HG02884 (cell line): Measurements from ENCODE around the gene SACM1L.

Experiments used
- ATAC-seq: cut with Tn5 transposase; IDR thresholded peaks from one replicate; pipeline ENCODE4 v1.9.1; 2021; ENCODE audit warnings: mild to moderate bottlenecking, moderate library complexity; ENCODE audit not compliant: unreplicated experiment

SACM1L gene, protein sequence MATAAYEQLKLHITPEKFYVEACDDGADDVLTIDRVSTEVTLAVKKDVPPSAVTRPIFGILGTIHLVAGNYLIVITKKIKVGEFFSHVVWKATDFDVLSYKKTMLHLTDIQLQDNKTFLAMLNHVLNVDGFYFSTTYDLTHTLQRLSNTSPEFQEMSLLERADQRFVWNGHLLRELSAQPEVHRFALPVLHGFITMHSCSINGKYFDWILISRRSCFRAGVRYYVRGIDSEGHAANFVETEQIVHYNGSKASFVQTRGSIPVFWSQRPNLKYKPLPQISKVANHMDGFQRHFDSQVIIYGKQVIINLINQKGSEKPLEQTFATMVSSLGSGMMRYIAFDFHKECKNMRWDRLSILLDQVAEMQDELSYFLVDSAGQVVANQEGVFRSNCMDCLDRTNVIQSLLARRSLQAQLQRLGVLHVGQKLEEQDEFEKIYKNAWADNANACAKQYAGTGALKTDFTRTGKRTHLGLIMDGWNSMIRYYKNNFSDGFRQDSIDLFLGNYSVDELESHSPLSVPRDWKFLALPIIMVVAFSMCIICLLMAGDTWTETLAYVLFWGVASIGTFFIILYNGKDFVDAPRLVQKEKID

DNA sequence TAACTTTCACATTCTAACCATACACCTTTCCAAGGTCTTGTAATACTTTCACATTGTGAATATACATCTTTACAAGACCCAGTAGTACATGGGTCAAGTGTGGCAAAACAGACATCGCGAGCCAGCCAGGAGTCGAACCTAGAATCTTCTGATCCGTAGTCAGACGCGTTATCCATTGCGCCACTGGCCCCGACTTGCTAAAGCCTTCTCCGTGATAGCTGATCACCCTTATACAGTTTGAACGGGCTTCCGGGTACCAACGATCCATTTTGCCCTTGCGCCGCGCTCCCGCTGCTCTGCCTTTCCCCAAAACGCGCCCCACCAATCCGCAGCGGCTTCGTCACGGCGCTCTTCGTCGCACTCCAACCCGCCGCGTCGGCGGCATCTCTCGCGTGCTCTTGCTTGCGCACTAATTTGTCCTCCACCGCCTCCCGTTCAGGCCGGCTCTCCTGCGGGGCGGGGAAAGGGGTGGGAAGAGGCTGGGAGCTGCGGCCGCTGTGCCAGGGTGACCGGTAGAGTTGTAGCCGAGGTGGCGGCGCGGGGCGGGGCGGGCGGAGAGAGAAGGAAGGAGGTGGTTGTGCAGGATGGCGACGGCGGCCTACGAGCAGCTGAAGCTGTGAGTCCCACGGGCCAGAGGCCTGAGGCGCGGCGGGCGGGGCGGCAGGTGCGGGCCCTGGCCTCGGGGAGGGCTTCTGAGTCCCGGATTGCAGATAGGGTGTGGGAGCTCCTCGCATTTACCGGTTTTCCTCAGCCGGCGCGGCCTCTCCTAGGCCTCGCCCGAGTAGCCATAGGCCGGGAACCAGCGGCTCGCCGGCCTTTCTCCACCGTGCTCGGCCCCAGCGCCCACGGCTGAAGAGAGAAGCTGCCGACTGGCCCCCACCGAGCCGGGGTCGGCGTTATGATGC lies at the start of gene SACM1L:
SACM1L (plus strand) TSS at position 515 of the 905 bp plus-strand sequence; CDS start at position 585, 70 bp downstream.
- ATAC-seq: peak; percentile 84

DNA sequence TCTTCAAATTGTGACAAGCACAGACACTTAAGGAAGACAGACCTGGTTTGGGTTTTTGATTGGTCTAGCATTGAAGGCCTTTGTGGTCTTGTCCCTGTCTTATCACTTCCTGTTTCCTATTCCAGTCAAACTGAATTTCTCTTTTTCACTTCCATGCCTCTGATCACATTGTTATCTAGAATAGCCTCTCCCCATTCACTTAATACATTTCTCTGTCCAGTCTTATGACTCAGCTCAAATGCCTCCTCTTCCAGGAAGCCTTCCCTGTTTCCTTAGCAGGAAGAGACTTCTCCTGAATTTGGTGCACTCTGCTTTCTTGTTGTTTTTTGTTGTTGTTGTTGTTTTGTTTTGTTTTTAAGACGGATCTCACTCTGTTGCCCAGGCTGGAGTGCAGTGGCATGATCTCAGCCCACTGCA lies 49.1 kb upstream of the SACM1L start:
- ATAC-seq: no peak

DNA sequence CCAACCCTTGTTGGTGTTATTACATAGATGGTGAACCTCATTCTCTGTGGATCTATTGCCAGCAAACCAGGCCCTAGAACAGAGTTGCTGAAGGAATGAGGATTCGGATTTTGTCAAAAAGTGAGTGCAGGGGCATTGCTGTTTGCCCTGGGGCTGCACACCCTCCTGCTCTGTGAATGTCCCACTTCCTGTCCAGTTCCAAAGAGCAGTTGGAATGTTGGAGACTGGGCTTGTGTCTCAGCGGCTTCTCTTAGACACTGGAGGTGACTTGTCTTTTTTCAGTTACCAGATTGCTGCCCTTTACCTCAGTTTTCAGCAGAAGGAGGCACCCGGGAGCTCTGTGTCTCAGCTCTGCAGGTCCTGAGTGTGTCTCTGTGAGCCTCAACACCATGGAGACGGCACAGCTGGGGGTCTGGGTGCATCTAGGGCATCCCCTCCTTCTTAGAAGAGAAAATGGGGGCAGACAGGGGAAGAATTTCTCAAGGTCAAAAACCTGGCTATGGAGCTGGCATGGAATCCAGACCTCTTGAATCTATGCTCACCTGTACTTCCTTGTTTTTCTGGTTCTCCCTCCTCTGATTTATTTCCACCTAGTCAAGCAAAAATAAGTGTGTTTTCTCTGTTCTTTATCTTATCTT lies 48.4 kb upstream of the SACM1L start:
- no peak for ATAC-seq

DNA sequence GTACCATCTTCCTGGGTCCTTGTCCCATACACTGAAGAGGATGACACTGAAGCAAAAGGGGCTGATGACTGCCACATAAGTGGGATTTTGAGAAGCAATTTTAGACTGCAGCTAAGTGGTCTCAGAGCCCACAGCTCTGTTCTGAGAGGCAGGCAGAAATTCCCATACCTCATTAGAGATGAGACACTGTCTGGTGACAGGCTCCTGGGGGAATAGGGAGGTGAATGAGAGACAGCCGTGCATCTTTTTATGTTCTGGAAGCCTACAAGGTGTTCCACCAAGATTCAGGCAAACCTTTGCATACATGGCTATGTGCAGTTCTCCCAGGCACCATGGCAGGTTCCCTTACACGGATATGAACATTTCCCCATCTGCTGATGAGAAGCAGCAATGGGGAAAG lies 47.4 kb upstream of the SACM1L start:
- ATAC-seq: no peak

- no peak for ATAC-seq
These were observed 46.5 kb upstream of the SACM1L start for GRCh38 chr3:45642731-45643152.

GRCh38 chr3:45644063-45644790 lies 45.0 kb upstream of the SACM1L start:
- no peak for ATAC-seq

DNA sequence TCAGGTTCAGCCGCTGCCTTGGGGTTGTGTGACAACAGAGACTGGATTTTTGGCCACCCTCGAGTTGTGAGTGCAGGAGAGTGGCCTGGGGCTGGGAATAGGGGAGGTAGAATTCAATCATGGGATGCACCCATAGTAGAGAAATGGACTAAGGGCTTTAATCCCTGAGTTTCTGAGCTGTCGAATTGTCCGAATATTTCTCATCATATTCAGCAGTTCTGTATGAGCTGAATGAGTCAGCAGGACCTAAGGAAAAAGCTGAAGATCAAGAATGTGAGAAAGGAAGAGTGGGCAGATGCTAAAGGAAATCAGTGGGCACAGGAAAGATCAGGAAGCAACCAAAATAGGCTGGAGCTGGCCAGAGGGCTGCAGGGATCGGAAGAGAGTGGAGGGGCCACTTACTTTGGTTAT lies 44.4 kb upstream of the SACM1L start:
- no peak for ATAC-seq

GRCh38 chr3:45646051-45646585 lies 43.1 kb upstream of the SACM1L start:
- ATAC-seq: no peak

GRCh38 chr3:45647148-45647619 lies 42.0 kb upstream of the SACM1L start:
- no peak for ATAC-seq

- no peak for ATAC-seq
These were observed 36.0 kb upstream of the SACM1L start for GRCh38 chr3:45653205-45653604.

DNA sequence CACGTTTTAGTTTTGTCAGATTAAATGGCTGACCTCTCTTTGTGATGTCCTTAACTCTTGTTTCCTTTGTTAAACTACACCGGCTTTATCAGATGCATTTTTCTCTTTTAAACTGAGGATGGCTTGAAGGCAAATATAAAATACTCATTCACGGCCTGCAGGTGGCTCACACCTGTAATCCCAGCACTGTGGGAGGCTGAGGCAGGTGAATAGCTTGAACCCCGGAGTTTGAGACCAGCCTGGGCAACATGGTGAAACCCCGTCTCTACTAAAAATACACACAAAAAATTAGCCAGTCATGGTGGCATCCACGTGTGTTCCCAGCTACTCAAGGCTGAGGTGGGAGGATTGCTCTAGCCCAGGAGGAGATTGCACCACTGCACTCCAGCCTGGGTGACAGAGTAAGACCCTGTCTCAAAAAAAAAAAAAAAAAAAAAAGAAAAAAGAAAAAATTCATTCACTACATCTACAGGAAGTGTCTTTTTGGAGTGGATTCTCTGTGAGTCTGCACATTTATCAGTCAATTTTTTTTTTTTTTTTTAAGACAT lies 34.7 kb upstream of the SACM1L start:
- no peak for ATAC-seq

DNA sequence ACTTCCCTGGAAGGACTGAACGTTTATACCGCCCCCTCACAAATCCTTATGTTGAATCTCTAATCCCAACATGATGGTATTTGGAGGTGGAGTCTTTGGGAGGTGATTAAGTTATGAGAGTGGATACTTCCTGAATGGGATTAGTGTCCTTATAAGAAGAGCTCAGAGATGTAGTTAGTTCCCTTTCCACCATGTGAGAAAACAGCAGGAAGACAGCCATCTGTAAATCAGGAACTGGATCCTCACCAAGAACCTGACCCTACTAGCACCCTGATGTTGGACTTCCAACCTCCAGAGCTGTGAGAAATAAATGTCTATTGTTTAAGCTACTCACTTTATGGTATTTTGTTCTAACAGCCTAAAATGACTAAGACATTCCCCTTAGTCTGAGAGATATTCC lies 33.3 kb upstream of the SACM1L start:
- no peak for ATAC-seq

DNA sequence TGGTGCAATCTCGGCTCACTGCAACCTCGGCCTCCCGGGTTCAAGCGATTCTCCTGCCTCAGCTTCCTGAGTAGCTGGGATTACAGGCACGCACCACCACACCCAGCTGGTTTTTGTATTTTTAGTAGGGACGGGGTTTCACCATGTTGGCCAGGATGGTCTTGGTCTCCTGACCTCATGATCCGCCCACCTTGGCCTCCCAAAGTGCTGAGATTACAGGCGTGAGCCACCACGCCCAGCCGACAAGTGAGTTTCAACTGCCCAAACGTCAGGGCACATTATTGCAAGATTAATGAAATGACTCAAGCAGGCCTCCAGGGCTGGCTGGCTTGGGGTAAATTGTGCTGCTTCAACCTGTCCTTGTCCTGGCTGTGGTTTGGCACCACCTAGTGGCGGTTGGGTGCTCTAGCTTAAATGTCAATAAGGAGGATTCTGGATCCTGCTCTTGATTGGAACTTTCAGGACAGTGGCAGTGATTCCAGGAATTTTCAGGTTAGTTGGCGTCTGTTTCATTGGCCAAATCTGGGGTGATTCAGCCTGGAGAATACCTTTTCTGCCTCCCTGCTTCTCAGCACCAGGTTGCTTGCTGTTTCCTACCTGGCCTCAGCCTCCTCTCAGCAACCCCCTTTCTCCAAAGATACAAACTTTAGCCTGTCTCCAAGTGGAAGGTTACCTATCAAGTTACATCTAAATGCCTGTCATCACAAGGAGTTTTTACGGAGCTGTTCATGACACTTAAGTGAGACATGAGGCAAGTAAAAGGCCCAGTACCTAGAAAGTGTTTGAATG lies 32.4 kb upstream of the SACM1L start:
- no peak for ATAC-seq

DNA sequence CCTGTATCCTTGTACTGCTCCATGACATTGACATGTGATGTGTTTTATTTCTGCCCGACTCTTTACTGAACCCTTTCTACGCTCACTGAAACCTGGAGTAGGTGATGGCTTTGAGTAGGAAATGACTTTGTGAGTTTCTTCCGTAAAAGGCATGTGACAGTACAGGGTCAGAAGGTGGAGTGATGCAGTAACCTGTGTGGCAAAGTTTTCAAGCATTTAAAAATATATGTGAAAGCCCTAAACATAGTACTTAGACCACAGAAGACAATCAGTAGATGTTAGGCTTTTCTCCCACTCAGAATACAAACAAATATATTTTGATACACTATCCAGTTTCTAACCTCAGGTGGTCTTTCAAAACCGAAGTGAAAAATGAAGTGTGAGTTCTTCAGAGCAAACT lies 31.3 kb upstream of the SACM1L start:
- ATAC-seq: peak; percentile 74

- no peak for ATAC-seq
These were observed 29.3 kb upstream of the SACM1L start for GRCh38 chr3:45659661-45660566.

- no peak for ATAC-seq
These were observed 28.7 kb upstream of the SACM1L start for GRCh38 chr3:45660567-45660901.

GRCh38 chr3:45664578-45664977 lies 24.6 kb upstream of the SACM1L start:
- ATAC-seq: peak; percentile 67

GRCh38 chr3:45665101-45665572 lies 24.1 kb upstream of the SACM1L start:
- ATAC-seq: no peak
